GM23338 (cell line): ENCODE measurements around the gene RNF114. TPM values are rescaled to one million over a fixed set of nuclear protein-coding genes. Genes with fewer than 3 reads are reported as not detected.

Source experiments
- ATAC-seq: fragments of 200-7000 bp; cut with Tn5 transposase; 3 replicates; pipeline ENCODE4 v1.9.1; 2020
- DNase-seq: peaks from one replicate; pipeline ENCODE4 v3.0.0-alpha.2; 2015; ENCODE audit warnings: low spot score
- H2AFZ ChIP-seq: fragments of 200-600 bp; sonication (generic); 2 replicates; pipeline ENCODE4 v1.8.0; 2016; ENCODE audit warnings: antibody characterized with exemption, mild to moderate bottlenecking, moderate library complexity
- H3F3A ChIP-seq: fragments of 200-600 bp; sonication (generic); replicated peaks from 2 replicates; pipeline ENCODE4 v1.8.0; 2017; ENCODE audit warnings: antibody characterized with exemption, mixed run types, low read depth
- H3K27ac ChIP-seq: fragments of 200-600 bp; sonication (generic); 2 replicates; pipeline ENCODE4 v1.6.1; 2016; ENCODE audit warnings: low read depth
- H3K27me3 ChIP-seq: fragments of 200-600 bp; sonication (generic); 2 replicates; pipeline ENCODE4 v1.8.0; 2016; ENCODE audit warnings: mild to moderate bottlenecking, mixed run types, moderate library complexity; ENCODE audit not compliant: insufficient read depth
- H3K36me3 ChIP-seq: fragments of 200-600 bp; sonication (generic); 2 replicates; pipeline ENCODE4 v1.8.0; 2016; ENCODE audit warnings: mild to moderate bottlenecking; ENCODE audit not compliant: insufficient read depth
- H3K4me1 ChIP-seq: fragments of 200-600 bp; sonication (generic); 2 replicates; pipeline ENCODE4 v1.8.0; 2016; ENCODE audit warnings: mild to moderate bottlenecking, moderate library complexity; ENCODE audit not compliant: insufficient read depth
- H3K4me2 ChIP-seq: fragments of 200-600 bp; sonication (generic); 2 replicates; pipeline ENCODE4 v1.7.1; 2017; ENCODE audit warnings: mixed run types
- H3K4me3 ChIP-seq: fragments of 200-600 bp; sonication (generic); 2 replicates; pipeline ENCODE4 v1.6.1; 2016; ENCODE audit warnings: mixed run types
- H3K79me2 ChIP-seq: fragments of 200-600 bp; sonication (generic); replicated peaks from 2 replicates; pipeline ENCODE4 v1.8.0; 2017; ENCODE audit warnings: mild to moderate bottlenecking; ENCODE audit not compliant: insufficient read depth
- H3K9me2 ChIP-seq: fragments of 200-600 bp; sonication (generic); 2 replicates; pipeline ENCODE4 v1.8.0; 2017; ENCODE audit not compliant: insufficient read depth
- H4K20me1 ChIP-seq: fragments of 200-600 bp; sonication (generic); replicated peaks from 2 replicates; pipeline ENCODE4 v1.8.0; 2017; ENCODE audit warnings: mild to moderate bottlenecking; ENCODE audit not compliant: insufficient read depth
- H3K27ac Mint-ChIP-seq: 2 replicates; pipeline ENCODE4 v1.8.0; 2020; ENCODE audit warnings: inconsistent platforms, mild to moderate bottlenecking, moderate library complexity, mixed read lengths
- H3K27me3 Mint-ChIP-seq: 3 replicates; pipeline ENCODE4 v1.8.0; 2022; ENCODE audit warnings: low read depth, mild to moderate bottlenecking, moderate library complexity, mixed read lengths, inconsistent platforms; ENCODE audit not compliant: insufficient read depth, poor library complexity
- H3K36me3 Mint-ChIP-seq: 3 replicates; pipeline ENCODE4 v1.8.0; 2021; ENCODE audit warnings: low read depth, mild to moderate bottlenecking, inconsistent platforms, moderate library complexity, mixed read lengths
- H3K4me1 Mint-ChIP-seq: 3 replicates; pipeline ENCODE4 v1.8.0; 2020; ENCODE audit warnings: mild to moderate bottlenecking, inconsistent platforms, mixed read lengths
- H3K4me3 Mint-ChIP-seq: 3 replicates; pipeline ENCODE4 v1.8.0; 2021; ENCODE audit warnings: moderate library complexity, mild to moderate bottlenecking, inconsistent platforms, mixed read lengths
- H3K9me3 Mint-ChIP-seq: 3 replicates; pipeline ENCODE4 v1.8.0; 2020; ENCODE audit warnings: moderate library complexity, mild to moderate bottlenecking, inconsistent platforms, mixed read lengths
- CREB1 ChIP-seq: fragments of 250-450 bp; sonication (Bioruptor Pico); IDR thresholded peaks from 2 replicates; pipeline ENCODE4 v1.5.0; 2020; ENCODE audit warnings: low read depth, mild to moderate bottlenecking, moderate library complexity
- CTCF ChIP-seq, 2 experiments: fragments of 200-600 bp in 1 of 2; sonication (generic) in 1 of 2; conservative IDR thresholded peaks; 2 replicates each; pipeline versions ENCODE4 v1.5.1 to v1.6.1; 2016 to 2017; ENCODE audit warnings: antibody characterized with exemption in 2 of 2, low read depth in 2 of 2, mild to moderate bottlenecking in 2 of 2, moderate library complexity in 1 of 2
- ETS1 ChIP-seq: IDR thresholded peaks from 2 replicates; pipeline ENCODE4 v1.6.1; 2016; ENCODE audit warnings: antibody characterized with exemption
- EZH2phosphoT487 ChIP-seq: fragments of 200-600 bp; sonication (generic); IDR thresholded peaks from one replicate; pipeline ENCODE4 v1.8.1; 2018; ENCODE audit warnings: antibody characterized with exemption; ENCODE audit not compliant: unreplicated experiment
- JUNB ChIP-seq: IDR thresholded peaks from one replicate; pipeline ENCODE4 v1.6.1; 2016; ENCODE audit warnings: antibody characterized with exemption; ENCODE audit not compliant: unreplicated experiment
- NANOG ChIP-seq: IDR thresholded peaks from 2 replicates; pipeline ENCODE4 v1.6.1; 2016; ENCODE audit warnings: antibody characterized with exemption, borderline replicate concordance
- POLR2AphosphoS5 ChIP-seq: IDR thresholded peaks from 2 replicates; pipeline ENCODE4 v1.6.1; 2016; ENCODE audit warnings: antibody characterized with exemption, low read depth
- REST ChIP-seq: IDR thresholded peaks from one replicate; pipeline ENCODE4 v1.6.1; 2018; ENCODE audit warnings: antibody characterized with exemption; ENCODE audit not compliant: unreplicated experiment
- STAT1 ChIP-seq: IDR thresholded peaks from one replicate; pipeline ENCODE4 v1.6.1; 2016; ENCODE audit warnings: antibody characterized with exemption; ENCODE audit not compliant: unreplicated experiment
- ZNF114 ChIP-seq: fragments of 250-450 bp; sonication (Bioruptor Pico); IDR thresholded peaks from 2 replicates; pipeline ENCODE4 v1.5.0; 2020; ENCODE audit warnings: mild to moderate bottlenecking, moderate library complexity
- ZNF331 ChIP-seq: fragments of 250-450 bp; sonication (Bioruptor Pico); IDR thresholded peaks from 2 replicates; pipeline ENCODE4 v1.5.0; 2020; ENCODE audit warnings: low read depth, mild to moderate bottlenecking, moderate library complexity
- ZNF462 ChIP-seq: fragments of 250-450 bp; sonication (Bioruptor Pico); IDR thresholded peaks from 2 replicates; pipeline ENCODE4 v1.5.0; 2020; ENCODE audit warnings: mild to moderate bottlenecking, moderate library complexity
- polyA plus RNA-seq: library from polyadenylated mRNA; unstranded; fragments of >200 nt; fragmentation: Nextera tagmentation; extraction: Ambion mirVana; gene quantifications from 2 replicates; pipeline ENCODE4 v1.2.1, GENCODE V29; 2016
- total RNA-seq: library from RNA; depleted of rRNA; stranded (reverse); fragments of >200 nt; shearing (Covaris generic); gene quantifications from 2 replicates; pipeline ENCODE4 v1.2.3, GENCODE V29; 2014

The RNF114 gene
- total and polyA plus RNA-seq, 2 experiments from 2014 or later, result 155 to 279 TPM

GRCh38 chr20:49907405-49908257 lies 28.6 kb upstream of the RNF114 start (continued):
- TF ChIP-seq POLR2AphosphoS5 (no peak), JUNB (no peak), CREB1 (no peak), REST (no peak), NANOG (no peak), ZNF114 (CRISPR knock-in tag) (no peak), CTCF (conservative IDR thresholded peaks at IDR 0.05; ENCODE audit: low read depth in 2 of 2) (no peak)

- no peak overlapping the region; the same call in 2 of the 3 replicates for H3K4me3 Mint-ChIP-seq
- no peak overlapping the region for H3K27ac Mint-ChIP-seq
- no peaks in the 10 kb centered on the region for H3K4me1 ChIP-seq
- H2AFZ ChIP-seq, result no peak overlapping the region
- peaks cover 21% of the 10 kb centered on the region for H3K36me3 Mint-ChIP-seq
- no peak overlapping the region for H3K27ac ChIP-seq
- H4K20me1 ChIP-seq, result peaks cover 20% of the 10 kb centered on the region
- no peaks in the 10 kb centered on the region for H3K9me2 ChIP-seq
- no peaks in the 10 kb centered on the region for H3F3A ChIP-seq
- no peaks in the 10 kb centered on the region for H3K27me3 ChIP-seq
- H3K4me2 ChIP-seq, result no peak overlapping the region
- H3K4me1 Mint-ChIP-seq, result no peaks in the 10 kb centered on the region
- DNase-seq (no peak), ATAC-seq (no peak)
- H3K27me3 Mint-ChIP-seq, result no peaks in the 10 kb centered on the region
- no peak overlapping the region for H3K4me3 ChIP-seq
- peaks cover 41% of the 10 kb centered on the region for H3K79me2 ChIP-seq
- H3K36me3 ChIP-seq, result no peaks in the 10 kb centered on the region; the same call in 1 of the 2 replicates
- H3K9me3 Mint-ChIP-seq, result no peaks in the 10 kb centered on the region
- TF ChIP-seq ZNF462 (CRISPR knock-in tag) (no peak), ETS1 (no peak), JUNB (no peak), ZNF331 (CRISPR knock-in tag) (no peak), EZH2phosphoT487 (no peak), STAT1 (no peak)
Observed at GRCh38 chr20:49908258-49908565, 28.0 kb upstream of the RNF114 start.
